Left ventricle myocardium inferior (tissue), 1 donor: ENCODE data around the gene ANKRD2. TPM values are rescaled to one million over a fixed set of nuclear protein-coding genes. Genes with fewer than 3 reads are reported as not detected.
"Not testable (repeated sequence)": the region's sequence is repeated elsewhere in the genome, so short reads cannot be mapped to it uniquely, and the experiment has no call there.

ENCODE experiments used
- DNase-seq: peaks from one replicate; pipeline ENCODE4 v3.0.0-alpha.2; 2020
- H3K27ac ChIP-seq: fragments of 200-600 bp; replicated peaks from 2 replicates; pipeline ENCODE4 v1.8.0; 2021
- H3K27me3 ChIP-seq: fragments of 200-600 bp; 2 replicates; pipeline ENCODE4 v1.8.0; 2021; ENCODE audit warnings: low read depth
- H3K36me3 ChIP-seq: fragments of 200-600 bp; 2 replicates; pipeline ENCODE4 v1.8.0; 2021
- H3K4me1 ChIP-seq: fragments of 200-600 bp; 2 replicates; pipeline ENCODE4 v1.8.0; 2021
- H3K4me3 ChIP-seq: fragments of 200-600 bp; 2 replicates; pipeline ENCODE4 v1.8.0; 2021; ENCODE audit warnings: mild to moderate bottlenecking, moderate library complexity
- H3K9me3 ChIP-seq: fragments of 200-600 bp; replicated peaks from 2 replicates; pipeline ENCODE4 v1.8.0; 2021
- CTCF ChIP-seq: fragments of 200-600 bp; IDR thresholded peaks from 2 replicates; pipeline ENCODE4 v1.8.0; 2021; ENCODE audit warnings: antibody characterized with exemption, mild to moderate bottlenecking, borderline replicate concordance
- intact Hi-C: fragments of 100-400 bp; cut with micrococcal nuclease; formaldehyde crosslinking; loops from one replicate; pipeline ENCODE4 v1.11.0; 2022
- long read RNA-seq: library from polyadenylated mRNA; unstranded; transcript quantifications from one replicate; pipeline ENCODE4 v2.0.0, GENCODE V29; 2021
- total RNA-seq: library from RNA; stranded (reverse); fragmentation: NEBNext Ultra II Directional; extraction: Animal tissue kit (Norgen Biotek cat#: 25700); gene quantifications from one replicate; pipeline ENCODE4 v1.2.1, GENCODE V29; 2021
- donor health status: DM: no; HTN: yes; CAD: no; lungs with severe emphysema.

The ANKRD2 gene
- 969 TPM for total RNA-seq
- long read RNA-seq, transcript ANKRD2-202 (9 exons, 1,449 nt) = major isoform, 317 of 432 reads
- long read RNA-seq, partial matches to known transcripts = 83 of 432 reads
- long read RNA-seq, other reads (novel, unspliced or antisense) = 31 of 432 reads

DNA sequence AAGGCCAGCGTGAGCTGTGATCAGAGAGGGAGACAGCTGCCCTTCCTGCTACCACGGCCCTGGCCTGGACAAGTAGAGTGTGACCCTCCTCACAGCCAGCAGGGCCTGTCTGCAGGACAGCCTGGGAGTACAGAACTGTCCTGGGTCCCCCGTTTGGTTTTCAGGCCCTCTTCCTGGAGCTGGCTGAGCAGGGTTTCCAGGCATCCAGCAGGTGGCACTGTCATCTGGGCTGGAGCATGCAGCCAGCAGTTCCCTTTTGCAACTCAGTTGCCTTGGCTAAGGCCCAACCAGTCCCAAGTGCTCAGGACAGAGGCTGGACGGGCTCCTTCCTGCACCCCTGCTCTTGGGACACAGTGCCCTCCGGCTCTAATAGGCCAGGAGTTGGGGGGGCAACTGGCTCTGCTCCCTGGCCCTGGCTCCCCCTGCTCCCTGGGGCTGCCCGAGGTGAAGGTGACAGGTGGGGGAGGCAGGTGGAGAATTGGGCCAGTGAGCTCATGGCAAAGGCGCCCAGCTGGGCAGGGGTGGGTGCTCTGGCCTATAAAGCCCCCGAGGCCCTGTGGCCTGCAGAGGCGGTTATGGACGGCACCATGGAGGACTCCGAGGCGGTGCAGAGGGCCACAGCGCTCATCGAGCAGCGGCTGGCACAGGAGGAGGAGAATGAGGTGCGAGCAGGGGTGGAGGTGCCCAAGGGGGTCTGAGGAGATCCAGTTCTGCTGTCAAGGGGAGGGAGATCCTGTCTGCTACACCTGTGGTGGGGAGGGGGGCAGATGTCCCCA lies at the start of gene ANKRD2:
TSS of gene ANKRD2 (plus strand) at position 566 of the 776 bp plus-strand sequence. CDS start at position 576, 10 bp downstream.
- intact Hi-C loops = loop anchor here (5.0 kb wide), 1 partner anchor 35 kb away; no protein-coding TSS in a partner anchor
- Histone ChIP-seq H3K4me3 (peak within 1 kb of the TSS; percentile 58), H3K9me3 (no peaks in the 10 kb centered on the region), H3K36me3 (peaks cover 31% of the 10 kb centered on the region), H3K27ac (peak within 1 kb of the TSS; percentile 91), H3K27me3 (no peaks in the 10 kb centered on the region), H3K4me1 (peaks cover 42% of the 10 kb centered on the region)
- peak; percentile 86 for DNase-seq
- peak; percentile 88 for TF ChIP-seq CTCF

- H3K4me3 ChIP-seq = no peak overlapping the region
- TF ChIP-seq CTCF = no peak
- intact Hi-C loops = no loop called here
- peak overlapping the region; percentile 78 for H3K27ac ChIP-seq
- H3K27me3 ChIP-seq = no peaks in the 10 kb centered on the region
- no peak for DNase-seq
- peaks cover 82% of the 10 kb centered on the region for H3K4me1 ChIP-seq
- no peaks in the 10 kb centered on the region for H3K9me3 ChIP-seq
- no peaks in the 10 kb centered on the region for H3K36me3 ChIP-seq
Observed at GRCh38 chr10:97522937-97523336, 49.6 kb upstream of the ANKRD2 start.

GRCh38 chr10:97525086-97525485 lies 47.5 kb upstream of the ANKRD2 start:
- no peak for TF ChIP-seq CTCF
- no peaks in the 10 kb centered on the region for H3K9me3 ChIP-seq
- H3K4me1 ChIP-seq = peaks cover 65% of the 10 kb centered on the region
- H3K27ac ChIP-seq = no peak overlapping the region
- no peak overlapping the region for H3K4me3 ChIP-seq
- intact Hi-C loops = no loop called here
- no peaks in the 10 kb centered on the region for H3K36me3 ChIP-seq
- DNase-seq = no peak
- H3K27me3 ChIP-seq = no peaks in the 10 kb centered on the region

DNA sequence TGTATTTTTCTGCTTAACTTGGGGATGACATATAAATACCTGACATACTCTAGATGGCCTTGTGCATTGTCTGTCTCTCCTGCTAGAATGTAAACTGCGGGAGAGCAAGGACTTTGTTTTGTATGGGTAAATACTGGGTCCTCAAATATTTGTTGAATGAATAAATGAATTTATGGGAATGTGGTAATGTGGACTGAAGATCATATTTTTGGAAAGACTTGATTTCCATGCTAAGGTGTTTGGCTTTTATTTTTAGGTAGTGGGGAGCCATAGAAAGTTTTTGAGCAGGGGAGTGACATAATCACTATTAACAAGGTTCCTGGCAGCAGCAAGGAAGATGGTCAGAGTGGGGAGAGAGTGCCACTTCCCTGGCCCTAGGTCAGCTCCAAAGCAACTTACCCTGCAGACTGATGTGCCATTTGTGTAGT lies 46.9 kb upstream of the ANKRD2 start:
- no peaks in the 10 kb centered on the region for H3K27me3 ChIP-seq

DNA sequence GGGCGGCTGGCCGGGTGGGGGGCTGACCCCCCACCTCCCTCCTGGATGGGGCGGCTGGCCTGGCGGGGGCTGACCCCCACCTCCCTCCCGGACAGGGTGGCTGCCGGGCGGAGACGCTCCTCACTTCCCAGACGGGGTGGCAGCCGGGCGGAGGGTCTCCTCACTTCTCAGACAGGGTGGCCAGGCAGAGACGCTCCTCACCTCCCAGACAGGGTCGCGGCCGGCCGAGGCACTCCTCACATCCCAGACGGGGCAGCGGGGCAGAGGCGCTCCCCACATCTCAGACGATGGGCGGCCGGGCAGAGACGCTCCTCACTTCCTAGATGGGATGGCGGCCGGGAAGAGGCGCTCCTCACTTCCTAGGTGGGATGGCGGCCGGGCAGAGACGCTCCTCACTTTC lies 43.7 kb upstream of the ANKRD2 start:
- H3K36me3 ChIP-seq, H3K27ac ChIP-seq, H3K27me3 ChIP-seq, intact Hi-C loops, DNase-seq, H3K9me3 ChIP-seq, H3K4me3 ChIP-seq: not testable (repeated sequence)
- peaks cover 36% of the 10 kb centered on the region for H3K4me1 ChIP-seq

More for the DNA sequence above, 46.9 kb upstream of the ANKRD2 start:
- H3K9me3 ChIP-seq = no peaks in the 10 kb centered on the region
- peaks cover 63% of the 10 kb centered on the region for H3K4me1 ChIP-seq
- no peak for TF ChIP-seq CTCF
- intact Hi-C loops = no loop called here
- H3K27ac ChIP-seq = no peak overlapping the region
- H3K4me3 ChIP-seq = no peak overlapping the region
- no peak for DNase-seq
- H3K36me3 ChIP-seq = no peaks in the 10 kb centered on the region
